Uterus (tissue), 2 donors: ENCODE results near the gene ZC3H12A.

Experiments
- CTCF ChIP-seq, 4 experiments: fragments of 200-600 bp in 2 of 4; fragments of 450-650 bp in 2 of 4; sonication (generic) in 2 of 4; IDR thresholded peaks; one replicate each; pipeline ENCODE4 v1.5.1; 2016 to 2019; ENCODE audit warnings: antibody characterized with exemption in 4 of 4, mild to moderate bottlenecking in 2 of 4, moderate library complexity in 1 of 4
- POLR2A ChIP-seq, 2 donors: fragments of 450-650 bp; IDR thresholded peaks; one replicate each; pipeline ENCODE4 v1.6.1; 2016; ENCODE audit warnings: antibody characterized with exemption in 2 of 2, mild to moderate bottlenecking in 1 of 2, moderate library complexity in 1 of 2

GRCh38 chr1:37453647-37454046 is 20.7 kb upstream of the ZC3H12A start:
- no peak for TF ChIP-seq CTCF (IDR thresholded peaks at IDR 0.05)
- no peak for TF ChIP-seq POLR2A (IDR thresholded peaks at IDR 0.05)
